Measurements from ENCODE around the gene FERMT1.
"Not testable (repeated sequence)": the region's sequence is repeated elsewhere in the genome, so short reads cannot be mapped to it uniquely, and the experiment has no call there.

The FERMT1 gene

GRCh38 chr20:6115221-6115895 is 7.5 kb downstream of the FERMT1 start:
- no peak for DNase-seq

- DNase-seq, result no peak
Measured at GRCh38 chr20:6114696-6115095, 8.1 kb downstream of the FERMT1 start.

- DNase-seq, result no peak
Measured at GRCh38 chr20:6113951-6114350, 8.9 kb downstream of the FERMT1 start.

- not testable (repeated sequence) for DNase-seq
Measured at GRCh38 chr20:6112965-6113364, 9.9 kb downstream of the FERMT1 start.

- no peak for DNase-seq
Measured at GRCh38 chr20:6108330-6108729, 14.5 kb downstream of the FERMT1 start.

- DNase-seq, result no peak
Measured at GRCh38 chr20:6104493-6105188, 18.2 kb downstream of the FERMT1 start.

GRCh38 chr20:6103301-6103700 is 19.5 kb downstream of the FERMT1 start:
- DNase-seq, result no peak

GRCh38 chr20:6101346-6101745 is 21.5 kb downstream of the FERMT1 start:
- no peak for DNase-seq

- DNase-seq, result no peak
Measured at GRCh38 chr20:6100246-6100645, 22.6 kb downstream of the FERMT1 start.

- DNase-seq, result no peak
Measured at GRCh38 chr20:6099819-6100218, 23.0 kb downstream of the FERMT1 start.

GRCh38 chr20:6095409-6095808 is 27.4 kb downstream of the FERMT1 start:
- no peak for DNase-seq

- no peak for DNase-seq
Measured at GRCh38 chr20:6094565-6094964, 28.3 kb downstream of the FERMT1 start.

GRCh38 chr20:6094063-6094462 is 28.8 kb downstream of the FERMT1 start:
- no peak for DNase-seq

GRCh38 chr20:6091661-6092060 is 31.2 kb downstream of the FERMT1 start:
- DNase-seq, result no peak

GRCh38 chr20:6086868-6087267 is 36.0 kb downstream of the FERMT1 start:
- no peak for DNase-seq

GRCh38 chr20:6083926-6084325 is 38.9 kb downstream of the FERMT1 start:
- no peak for DNase-seq

- DNase-seq, result peak; percentile 14
Measured at GRCh38 chr20:6081236-6081635, 41.6 kb downstream of the FERMT1 start.

GRCh38 chr20:6079016-6079415 is 43.8 kb downstream of the FERMT1 start:
- no peak for DNase-seq

- DNase-seq, result no peak
Measured at GRCh38 chr20:6075428-6076219, 47.2 kb downstream of the FERMT1 start.

- no peak for DNase-seq
Measured at GRCh38 chr20:6074784-6075183, 48.0 kb downstream of the FERMT1 start.

- no peak for DNase-seq
Measured at GRCh38 chr20:6074145-6074561, 48.7 kb downstream of the FERMT1 start.

- no peak for DNase-seq
Measured at GRCh38 chr20:6070829-6071695, 51.8 kb downstream of the FERMT1 start.

GRCh38 chr20:6069669-6070068 is 53.2 kb downstream of the FERMT1 start:
- DNase-seq, result no peak
